Renal cortex interstitium (tissue), 11 donors: ENCODE data around the gene C1orf115. TPM values are rescaled to one million over a fixed set of nuclear protein-coding genes. Genes with fewer than 3 reads are reported as not detected.

Experiments
- DNase-seq, 11 donors: peaks; one replicate each; pipeline ENCODE4 v3.0.0-alpha.2; 2013; ENCODE audit warnings: low read depth in 9 of 11, low spot score in 4 of 11; ENCODE audit errors: extremely low read depth in 1 of 11
- polyA plus RNA-seq, 3 donors: library from polyadenylated mRNA; unstranded; fragments of 120-200 nt; gene quantifications; one replicate each; pipeline ENCODE4 v1.2.1, GENCODE V29; 2013; ENCODE audit not compliant: insufficient read length in 3 of 3

The C1orf115 gene
- polyA plus RNA-seq, 3 donors, result 25.6 to 27.3 (median 26.0) TPM

- DNase-seq, result no peak
Measured at GRCh38 chr1:220746851-220747250, 56.7 kb downstream of the C1orf115 start.

- peak in 1 of 11 donors; percentile 29 for DNase-seq
Measured at GRCh38 chr1:220747437-220748088, 57.4 kb downstream of the C1orf115 start.

GRCh38 chr1:220748089-220748934 lies 58.1 kb downstream of the C1orf115 start, which contains the start of gene MTARC2:
Gene MTARC2 (plus strand): TSS chr1:220748322. CDS start chr1:220748532, 210 bp downstream.
- DNase-seq, result peak in 9 of 11 donors; percentile 66 to 83 (median 76)

Other genes with a start within 250 kb of the C1orf115 start
- 10 to 100 TPM in 1 of 3 donors, 1 to 10 TPM in 2; 8.9 to 10.9 (median 9.2) TPM for gene MARK1, start 162.2 kb upstream of the C1orf115 start, polyA plus RNA-seq
- gene MTARC2, start 58.0 kb downstream of the C1orf115 start, polyA plus RNA-seq, result 10 to 100 TPM; 49.9 to 66.0 (median 53.8) TPM
- gene MTARC1, start 96.5 kb downstream of the C1orf115 start, polyA plus RNA-seq, result 10 to 100 TPM; 18.6 to 28.0 (median 24.6) TPM
- gene HLX, start 189.1 kb downstream of the C1orf115 start, polyA plus RNA-seq, result 10 to 100 TPM in 2 of 3 donors, 1 to 10 TPM in 1; 8.6 to 12.0 (median 10.7) TPM